HG03342 (cell line): ENCODE measurements around the gene PLCB1.

Experiments used
- ATAC-seq: cut with Tn5 transposase; IDR thresholded peaks from one replicate; pipeline ENCODE4 v1.9.1; 2021; ENCODE audit warnings: mild to moderate bottlenecking, moderate library complexity; ENCODE audit not compliant: unreplicated experiment

The PLCB1 gene

DNA sequence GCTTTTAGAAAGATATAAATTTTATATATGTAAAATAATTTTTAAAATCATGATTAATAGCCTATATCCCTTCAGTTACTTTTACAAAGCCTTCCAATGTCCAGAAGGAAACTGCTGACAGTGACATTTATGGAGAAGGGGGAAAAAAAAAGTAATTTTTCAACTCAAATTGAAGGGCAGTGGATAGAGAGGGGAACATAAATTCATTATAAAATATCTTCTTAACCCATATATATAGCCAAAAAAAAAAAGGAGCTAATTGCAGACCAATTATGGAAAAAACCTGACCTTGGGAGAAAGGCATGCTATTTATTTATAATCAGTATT lies 392.9 kb downstream of the PLCB1 start:
- ATAC-seq: no peak

DNA sequence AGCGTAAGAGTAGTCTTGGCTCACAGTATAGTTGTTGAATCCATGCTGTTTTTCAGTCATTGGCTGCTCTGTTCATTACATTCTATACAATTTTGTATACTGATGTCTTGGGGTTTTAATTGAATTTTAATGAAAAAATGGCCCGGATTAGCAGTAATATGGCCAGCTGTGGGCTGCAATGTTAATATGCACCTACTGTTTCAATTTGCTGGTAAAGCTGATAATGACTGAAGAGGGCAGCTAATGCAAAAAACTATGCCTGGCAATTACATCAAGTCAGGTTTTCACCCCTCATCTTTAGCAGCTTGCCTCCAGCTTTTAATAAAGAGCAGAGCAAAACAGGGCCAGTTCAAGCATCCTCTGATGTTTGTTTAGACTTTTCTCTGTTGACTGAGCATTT lies 394.5 kb downstream of the PLCB1 start:
- no peak for ATAC-seq

DNA sequence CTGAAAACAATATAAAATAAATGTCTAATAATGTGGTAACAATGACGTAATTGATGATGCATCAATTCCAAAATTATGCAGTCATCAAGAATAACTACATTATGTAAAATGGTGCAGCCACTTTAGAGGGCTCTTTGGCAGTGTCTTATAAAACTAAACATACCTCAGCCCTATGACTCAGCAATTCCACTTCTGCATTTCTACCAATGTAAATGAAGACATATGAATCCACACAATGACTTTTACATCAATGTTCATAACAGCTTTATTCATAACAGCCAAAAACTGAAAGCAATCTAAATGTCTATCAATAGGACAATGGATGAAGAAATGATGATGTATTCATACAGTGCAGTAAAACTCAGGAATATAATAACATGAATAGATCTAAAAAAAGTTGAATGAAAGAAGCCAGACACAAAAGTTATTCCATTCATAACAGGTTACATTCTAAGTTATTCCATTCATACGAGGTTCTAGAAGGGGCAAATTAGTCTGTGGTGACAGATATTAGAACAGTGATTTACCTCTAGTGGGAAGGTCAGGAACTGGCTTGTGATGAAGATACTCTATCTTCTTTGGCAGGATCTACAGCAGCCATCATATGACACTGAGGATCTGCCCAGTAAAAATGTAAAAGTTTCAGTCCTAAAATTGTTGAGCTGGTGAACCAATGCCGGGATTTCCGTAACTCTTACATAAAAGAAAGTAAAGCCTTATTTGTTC lies 396.1 kb downstream of the PLCB1 start:
- ATAC-seq: peak; percentile 84

DNA sequence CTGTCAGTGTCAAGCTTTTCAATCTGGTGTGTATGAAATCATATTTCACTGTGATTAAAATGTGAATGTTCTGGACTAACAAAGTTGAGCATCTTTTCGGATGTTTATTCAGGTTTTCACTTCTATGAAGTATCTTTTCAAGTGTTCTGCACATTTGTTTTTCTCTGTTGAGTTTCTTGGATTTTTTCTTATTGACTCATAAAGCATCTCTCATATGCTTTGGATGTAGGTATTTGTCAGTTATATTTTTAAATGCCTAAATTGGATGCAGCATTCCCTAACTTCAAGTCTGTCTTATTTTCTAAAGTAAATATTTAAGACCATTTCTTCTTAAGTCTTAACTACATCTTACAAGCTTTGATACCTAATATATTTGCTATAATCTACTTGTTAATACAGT lies 398.0 kb downstream of the PLCB1 start:
- ATAC-seq: no peak

DNA sequence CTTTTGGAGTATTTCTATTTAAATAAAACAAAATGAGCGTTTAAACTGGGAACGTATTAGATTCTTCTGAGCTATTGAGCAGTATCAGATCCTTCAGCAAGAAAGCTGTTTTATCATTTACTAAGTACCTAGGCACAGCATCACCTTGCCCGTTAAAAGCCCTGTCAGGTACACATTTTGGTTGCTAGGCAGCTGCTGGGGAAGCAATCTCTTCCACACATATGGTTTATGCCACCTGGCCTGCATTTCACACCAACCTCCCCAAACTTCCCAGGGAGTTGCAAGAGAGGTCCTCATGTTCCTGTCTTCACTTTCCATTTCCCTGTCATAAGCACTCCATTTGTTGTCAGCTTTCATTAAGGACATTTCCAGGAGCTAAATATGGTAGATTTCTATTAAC lies 400.1 kb downstream of the PLCB1 start:
- no peak for ATAC-seq

DNA sequence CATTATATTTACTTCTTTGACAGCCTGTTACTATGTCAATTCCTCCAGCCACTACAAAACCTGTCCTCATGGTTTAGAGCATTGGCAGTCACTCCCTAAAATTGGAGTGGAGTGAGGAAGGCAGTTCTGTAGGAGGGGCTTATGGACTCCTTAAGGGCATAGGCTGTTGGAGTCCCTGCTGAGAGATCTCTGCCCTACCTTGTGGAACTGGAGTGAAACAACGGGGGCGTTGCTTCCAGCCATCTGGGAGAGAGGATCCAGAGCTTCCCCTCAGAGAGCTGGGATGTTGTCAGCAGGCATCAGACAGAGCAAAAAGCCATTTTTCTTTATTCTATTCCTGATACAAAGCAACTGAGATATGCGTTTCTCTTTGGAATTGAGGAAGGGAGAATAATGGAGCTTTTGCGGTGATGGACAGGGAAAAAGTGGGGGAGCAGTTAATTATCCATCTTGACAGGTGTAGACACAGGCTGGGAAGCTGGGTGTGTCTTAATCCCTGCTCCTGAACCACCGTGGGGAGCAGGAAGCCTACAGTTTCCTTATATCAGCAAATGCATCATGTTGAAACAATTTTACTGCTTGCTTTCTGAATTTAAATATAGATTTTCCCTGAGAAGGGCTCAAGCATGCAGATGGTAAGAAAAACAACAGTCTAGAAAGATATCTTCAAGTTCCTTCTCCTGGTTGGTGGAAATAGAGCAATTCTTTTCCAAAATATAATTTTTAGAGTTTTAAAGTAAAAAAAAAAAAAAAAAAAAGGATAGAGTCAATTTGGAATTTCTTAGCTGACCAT lies 402.5 kb downstream of the PLCB1 start:
- no peak for ATAC-seq

DNA sequence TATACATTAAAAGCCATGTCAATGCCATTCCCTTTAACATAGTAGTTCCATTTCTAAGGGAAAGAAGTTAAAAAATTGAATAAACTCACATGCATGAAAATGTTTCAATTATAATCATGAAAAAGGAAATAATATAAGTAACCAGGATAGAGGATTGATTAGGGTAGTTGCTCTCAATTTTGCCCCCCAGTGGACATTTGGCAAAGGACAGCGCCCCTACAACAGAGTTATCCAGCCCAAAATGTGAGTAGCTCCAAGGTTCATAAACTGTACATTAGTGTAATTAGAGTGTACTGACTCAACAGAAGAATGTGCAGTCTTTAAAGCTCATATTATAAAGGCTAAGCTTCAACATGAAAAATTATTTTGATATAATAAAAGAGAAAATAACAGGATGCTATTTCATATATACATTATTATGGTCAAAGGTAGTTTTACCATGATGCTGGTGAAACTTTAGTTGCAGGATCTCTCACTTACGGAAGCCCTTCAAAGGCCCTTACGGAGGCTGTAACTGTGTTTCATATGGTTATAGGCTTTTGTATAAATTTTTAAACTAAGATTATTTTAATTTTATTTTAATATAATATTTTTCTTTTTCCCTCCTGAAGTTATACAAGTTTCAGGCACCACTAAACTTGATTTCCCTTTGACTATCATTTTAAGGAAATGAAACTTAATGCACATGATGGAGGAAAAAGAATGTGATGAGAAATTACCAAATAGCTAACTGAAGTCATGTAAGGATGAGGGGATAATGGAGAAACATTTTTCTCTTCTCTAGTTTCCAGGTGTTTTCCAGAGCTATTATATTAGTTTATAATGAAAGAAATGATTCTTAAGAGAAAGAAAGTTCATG lies 403.6 kb downstream of the PLCB1 start:
- peak; percentile 55 for ATAC-seq

DNA sequence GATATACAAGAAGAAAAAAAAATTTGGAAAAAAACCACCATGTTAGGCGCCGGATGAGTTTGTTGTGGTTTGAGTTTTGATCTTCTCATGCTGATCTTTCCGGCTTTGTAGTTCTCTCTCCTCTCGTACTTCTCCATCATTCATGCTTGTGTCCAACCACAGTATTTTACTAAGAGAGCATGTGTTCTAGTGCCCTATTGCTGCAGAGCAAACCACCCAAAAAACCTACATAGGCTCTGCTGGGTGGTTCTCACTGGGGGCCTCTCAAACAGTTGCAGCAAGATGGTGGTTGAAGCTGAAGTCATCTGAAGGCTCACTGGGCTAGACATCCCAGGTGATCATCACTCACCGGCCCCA lies 404.2 kb downstream of the PLCB1 start:
- no peak for ATAC-seq

DNA sequence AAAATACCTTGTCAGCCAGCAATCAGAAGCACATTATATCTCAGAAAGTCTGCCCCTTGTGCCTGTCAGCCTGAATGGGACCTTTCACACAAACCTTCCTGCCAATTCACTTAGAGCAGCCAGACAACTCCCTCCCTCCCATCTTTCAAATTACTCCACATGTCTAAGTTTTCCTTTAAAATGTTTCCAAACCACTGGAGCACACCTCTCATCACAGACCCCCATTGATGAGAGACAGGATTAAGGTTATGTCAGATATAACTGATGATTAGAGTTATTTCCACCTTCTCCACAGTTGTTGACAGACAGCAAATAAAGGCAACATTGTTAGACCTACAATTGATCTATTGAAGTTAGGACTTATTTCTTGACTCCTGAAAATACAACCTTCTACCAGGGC lies 408.4 kb downstream of the PLCB1 start:
- no peak for ATAC-seq

DNA sequence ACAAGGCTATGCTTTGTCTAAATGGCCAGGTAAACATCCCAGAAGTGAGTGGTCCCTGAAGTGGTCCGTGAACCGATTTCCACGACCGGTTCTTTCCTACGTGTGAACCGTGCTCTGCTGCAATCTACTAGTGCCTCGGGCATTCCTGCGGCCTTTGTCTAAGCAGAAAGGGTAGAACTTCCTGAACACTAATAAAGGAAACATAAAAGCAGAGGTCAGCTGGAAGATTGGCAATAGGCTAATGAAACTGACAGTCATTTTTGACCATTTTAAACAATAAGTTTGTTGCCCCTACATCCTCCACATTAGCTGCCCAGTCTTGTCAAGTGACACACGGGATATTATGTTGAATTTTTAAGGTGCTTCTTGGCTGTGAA lies 410.0 kb downstream of the PLCB1 start:
- ATAC-seq: no peak

DNA sequence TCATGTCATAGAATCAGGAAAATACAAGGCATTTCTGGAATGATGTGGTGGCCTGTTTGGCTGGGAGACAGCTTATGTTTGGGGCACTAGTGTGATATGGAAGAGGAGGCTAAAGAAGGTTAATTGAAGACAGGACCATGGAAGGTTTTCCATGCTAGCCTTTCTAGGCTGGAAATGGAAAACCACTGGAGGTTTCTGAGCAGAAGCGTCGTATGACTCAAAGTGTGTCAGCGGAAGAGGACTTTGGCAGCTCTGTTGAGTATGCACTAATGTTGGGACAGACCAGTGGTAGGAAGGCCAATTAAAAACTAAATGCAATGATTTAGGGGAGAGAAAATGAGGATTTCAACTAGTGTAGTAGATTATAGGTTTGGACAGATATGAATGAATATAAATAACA lies 413.1 kb downstream of the PLCB1 start:
- no peak for ATAC-seq

DNA sequence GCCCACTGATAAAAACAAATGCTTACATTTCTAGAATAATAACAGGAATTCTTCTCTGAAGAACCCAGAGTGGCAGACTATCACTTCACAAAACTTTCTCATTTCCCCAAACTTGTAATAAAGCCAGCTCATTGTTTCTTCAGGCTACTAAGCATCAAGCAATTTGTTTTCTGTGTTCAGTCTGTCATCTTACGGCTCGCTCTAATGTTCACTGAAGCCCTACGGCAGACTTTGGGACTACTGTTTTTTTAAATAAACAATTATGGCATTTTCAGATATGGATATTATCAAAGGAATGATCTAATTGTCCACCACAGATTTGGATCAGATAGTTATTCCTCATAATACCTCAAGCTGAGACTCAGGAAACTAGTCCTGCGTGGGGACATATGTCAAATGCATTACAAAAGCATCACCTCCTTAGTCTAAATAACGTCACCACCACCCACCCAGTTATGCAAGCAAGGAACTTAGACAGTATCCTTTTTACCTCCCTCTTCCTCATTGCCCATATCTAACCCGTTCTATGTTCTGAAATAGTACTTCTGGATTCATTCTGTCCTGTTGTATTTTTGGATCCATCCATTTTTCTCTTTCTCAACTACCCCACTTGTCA lies 415.1 kb downstream of the PLCB1 start:
- ATAC-seq: no peak

DNA sequence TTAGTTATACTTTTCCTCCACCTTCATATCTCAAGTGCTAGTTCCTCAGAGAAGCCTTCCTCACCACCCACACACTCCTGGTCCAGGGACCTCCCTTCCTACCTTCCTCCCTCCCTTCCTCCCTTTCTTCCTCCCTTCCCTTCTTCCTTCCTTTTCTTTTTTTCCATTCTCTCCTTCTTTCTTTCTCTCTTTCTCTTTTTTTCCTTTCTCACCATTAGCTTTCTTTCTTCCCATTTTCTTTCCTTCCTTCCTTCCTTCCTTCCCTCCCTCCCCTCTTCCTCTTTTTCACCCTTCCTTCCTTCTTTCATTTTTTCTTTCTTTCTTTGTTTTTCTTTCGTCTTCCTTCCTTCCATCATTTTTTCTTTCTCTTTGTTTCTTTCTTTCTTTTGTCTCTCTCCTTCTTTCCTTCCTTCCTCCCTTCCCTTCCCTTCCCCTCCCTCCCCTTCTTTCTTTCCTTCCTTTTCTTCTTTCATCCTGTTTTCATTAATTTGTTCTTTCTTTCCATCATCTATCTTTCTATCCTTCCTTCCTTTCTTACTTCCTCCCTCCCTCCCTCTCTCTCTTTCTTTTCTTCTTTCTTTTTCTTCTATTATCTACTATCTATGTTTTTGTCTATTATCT lies 416.0 kb downstream of the PLCB1 start:
- ATAC-seq: no peak

DNA sequence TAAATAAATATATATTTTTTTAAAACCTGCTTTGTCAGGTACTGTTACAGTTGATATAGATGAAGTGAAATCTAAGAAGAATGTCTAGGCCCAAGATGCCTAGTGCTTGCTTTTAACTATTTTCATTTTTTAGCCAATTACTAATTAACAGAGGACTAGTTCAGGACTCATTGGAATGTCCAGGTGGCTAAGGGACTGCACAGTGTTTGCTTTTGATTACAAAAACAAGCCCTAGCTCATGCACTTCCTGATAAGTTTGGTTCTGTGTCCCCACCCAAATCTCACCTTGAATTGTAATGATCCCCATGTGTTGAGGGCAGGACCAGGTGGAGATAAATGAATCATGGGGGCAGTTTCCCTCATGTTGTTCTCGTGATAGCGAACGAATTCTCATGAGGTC lies 417.1 kb downstream of the PLCB1 start:
- ATAC-seq: no peak

DNA sequence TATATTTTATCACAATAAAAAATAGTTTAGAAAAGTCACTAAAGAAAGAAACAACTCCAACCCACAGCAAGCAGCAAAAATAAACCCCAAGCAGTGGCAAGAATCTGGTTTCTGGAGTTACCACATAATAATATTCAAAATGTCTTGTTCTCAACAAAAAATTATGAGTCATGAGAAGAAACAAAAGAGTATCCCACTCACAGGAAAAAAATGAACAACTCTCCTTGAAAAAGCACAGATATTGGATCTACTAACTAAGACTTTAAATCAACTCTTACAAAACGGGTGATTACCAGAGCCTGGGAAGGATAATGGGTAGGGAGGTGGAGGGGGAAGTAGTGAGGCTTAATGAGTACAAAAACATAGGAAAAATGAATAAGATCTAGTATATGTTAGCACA lies 425.6 kb downstream of the PLCB1 start:
- ATAC-seq: no peak

DNA sequence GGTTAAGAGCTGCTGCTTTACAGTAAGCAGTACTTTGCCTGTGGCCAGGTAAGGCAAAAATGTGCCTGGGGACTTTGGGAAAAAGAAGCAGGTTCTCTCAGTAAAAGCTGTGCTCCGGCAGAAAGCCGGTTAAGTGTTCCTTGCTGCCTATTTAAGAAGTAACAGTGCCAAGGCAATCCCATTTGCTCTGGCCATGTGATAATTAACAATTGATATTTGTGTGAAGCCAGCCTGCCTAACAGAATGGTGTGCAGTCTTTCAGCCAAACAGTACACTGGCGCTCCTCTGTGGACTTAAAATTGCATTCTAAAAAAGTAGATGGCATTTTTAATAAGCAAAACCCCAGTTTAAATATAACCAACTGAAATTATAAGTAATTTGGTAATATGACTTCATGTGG lies 430.3 kb downstream of the PLCB1 start:
- no peak for ATAC-seq

DNA sequence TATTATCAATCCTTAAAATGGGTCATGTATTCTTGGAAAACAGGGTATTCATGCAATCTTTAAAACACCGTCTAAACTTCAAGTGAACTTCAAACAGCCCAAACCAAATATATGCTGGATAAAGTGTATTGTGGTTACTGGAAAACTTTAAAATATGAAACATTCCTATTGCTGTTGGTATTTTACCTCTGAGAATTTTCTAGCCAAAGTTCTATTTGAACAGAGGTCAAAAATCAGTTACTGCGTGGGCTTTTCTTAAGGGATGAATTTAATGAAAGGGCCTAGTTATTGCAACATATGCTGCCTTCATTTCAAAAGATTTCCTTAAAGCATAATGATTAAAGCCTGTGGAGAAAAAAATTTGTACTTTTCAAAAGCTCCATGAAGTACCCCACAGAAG lies 436.0 kb downstream of the PLCB1 start:
- no peak for ATAC-seq

DNA sequence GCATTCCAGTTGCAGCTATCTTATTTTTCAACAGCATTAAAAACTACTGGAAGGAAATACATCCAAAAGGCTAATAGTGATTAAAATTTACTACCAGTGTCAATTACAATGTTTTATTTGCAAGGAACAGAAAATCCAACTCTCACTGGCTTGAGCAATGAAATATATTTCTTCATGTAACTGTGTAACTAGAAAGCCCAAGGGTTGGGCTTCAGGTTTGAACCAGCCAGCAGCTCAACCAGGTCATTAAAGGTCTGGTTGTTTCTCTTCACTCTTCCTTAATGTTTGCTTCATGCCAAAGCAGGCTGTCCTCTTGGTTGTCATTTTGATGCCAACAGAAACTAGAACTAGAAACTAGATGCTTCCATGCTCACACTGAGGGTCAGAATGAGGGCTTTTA lies 437.7 kb downstream of the PLCB1 start:
- ATAC-seq: no peak

DNA sequence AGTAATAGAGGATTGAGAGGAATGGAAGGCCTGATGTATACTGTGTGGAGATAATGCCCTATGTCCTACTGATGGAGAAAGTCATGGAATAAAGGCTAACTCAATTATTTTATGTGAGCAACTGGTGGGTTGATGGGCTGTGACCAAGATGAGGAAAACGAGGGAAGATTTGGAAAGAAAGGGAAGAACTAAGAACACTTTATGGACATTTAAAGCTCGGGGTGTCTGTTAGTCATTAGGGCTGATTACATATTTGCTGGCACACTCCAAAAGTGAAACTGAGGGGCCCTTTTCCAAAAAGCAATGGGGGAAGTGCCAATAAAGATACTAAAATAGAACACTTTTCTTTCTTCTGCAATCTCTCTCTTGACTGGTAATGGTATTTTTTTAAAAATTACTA lies 439.5 kb downstream of the PLCB1 start:
- no peak for ATAC-seq

DNA sequence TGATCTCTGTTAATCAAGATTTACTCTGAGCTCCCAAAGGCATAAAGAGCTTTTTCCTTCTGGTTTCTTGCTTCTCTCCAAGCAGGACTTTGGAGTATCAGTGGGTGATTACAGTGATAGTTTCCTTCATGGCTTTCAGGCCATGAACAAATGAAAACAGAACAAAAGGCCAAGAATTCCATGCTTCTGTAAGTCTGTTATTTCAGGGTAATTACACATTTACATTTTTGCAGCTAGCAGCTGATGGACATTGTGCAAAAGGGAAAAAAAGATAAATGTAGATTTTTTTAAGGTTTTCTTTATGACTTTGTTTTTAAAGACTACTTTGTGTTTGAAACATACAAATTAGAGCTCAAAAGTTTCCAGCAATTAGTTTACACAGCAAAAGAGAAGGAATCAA lies 441.6 kb downstream of the PLCB1 start:
- ATAC-seq: no peak

DNA sequence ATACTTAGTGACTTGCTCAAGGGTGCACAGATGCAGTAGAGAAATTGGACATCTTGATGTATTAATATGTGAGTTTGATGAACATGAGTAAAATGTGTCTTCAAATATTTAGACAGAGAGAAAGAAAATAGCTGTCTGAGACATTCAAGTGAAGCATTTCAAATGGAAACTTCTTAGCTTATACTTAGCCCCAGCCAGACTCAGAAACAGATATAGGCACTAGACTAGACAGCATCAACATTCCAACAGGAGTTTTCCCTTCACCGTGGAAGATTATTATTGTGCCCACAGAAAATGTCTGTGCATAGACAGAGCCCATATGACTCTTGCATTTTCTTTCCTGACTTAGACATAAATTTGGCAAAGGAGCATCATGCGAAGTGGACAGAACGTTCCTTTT lies 443.0 kb downstream of the PLCB1 start:
- no peak for ATAC-seq
